HG03045 (cell line): ENCODE measurements around the gene PCDHGA8.
"Not testable (repeated sequence)": the region's sequence is repeated elsewhere in the genome, so short reads cannot be mapped to it uniquely, and the experiment has no call there.

ENCODE experiments used
- ATAC-seq: cut with Tn5 transposase; IDR thresholded peaks from one replicate; pipeline ENCODE4 v1.9.1; 2021; ENCODE audit warnings: mild to moderate bottlenecking, moderate library complexity; ENCODE audit not compliant: unreplicated experiment

Gene PCDHGA8

GRCh38 chr5:141369994-141370848 is 22.2 kb upstream of the PCDHGA8 start, which contains the start of gene PCDHGB3:
Gene PCDHGB3, plus strand, starts transcription at chr5:141370242. Its CDS starts 153 bp downstream, at chr5:141370395.
- ATAC-seq = peak; percentile 61

- ATAC-seq = no peak
These were observed 20.6 kb upstream of the PCDHGA8 start for GRCh38 chr5:141371572-141372475.

GRCh38 chr5:141373673-141374317 is 18.6 kb upstream of the PCDHGA8 start, which contains the start of gene PCDHGA6:
Gene PCDHGA6, plus strand, starts transcription at chr5:141373891. Its CDS starts 193 bp downstream, at chr5:141374084.
- no peak for ATAC-seq

- no peak for ATAC-seq
These were observed 17.8 kb upstream of the PCDHGA8 start for GRCh38 chr5:141374627-141375026.

GRCh38 chr5:141375444-141376155 is 16.8 kb upstream of the PCDHGA8 start:
- ATAC-seq = not testable (repeated sequence)

DNA sequence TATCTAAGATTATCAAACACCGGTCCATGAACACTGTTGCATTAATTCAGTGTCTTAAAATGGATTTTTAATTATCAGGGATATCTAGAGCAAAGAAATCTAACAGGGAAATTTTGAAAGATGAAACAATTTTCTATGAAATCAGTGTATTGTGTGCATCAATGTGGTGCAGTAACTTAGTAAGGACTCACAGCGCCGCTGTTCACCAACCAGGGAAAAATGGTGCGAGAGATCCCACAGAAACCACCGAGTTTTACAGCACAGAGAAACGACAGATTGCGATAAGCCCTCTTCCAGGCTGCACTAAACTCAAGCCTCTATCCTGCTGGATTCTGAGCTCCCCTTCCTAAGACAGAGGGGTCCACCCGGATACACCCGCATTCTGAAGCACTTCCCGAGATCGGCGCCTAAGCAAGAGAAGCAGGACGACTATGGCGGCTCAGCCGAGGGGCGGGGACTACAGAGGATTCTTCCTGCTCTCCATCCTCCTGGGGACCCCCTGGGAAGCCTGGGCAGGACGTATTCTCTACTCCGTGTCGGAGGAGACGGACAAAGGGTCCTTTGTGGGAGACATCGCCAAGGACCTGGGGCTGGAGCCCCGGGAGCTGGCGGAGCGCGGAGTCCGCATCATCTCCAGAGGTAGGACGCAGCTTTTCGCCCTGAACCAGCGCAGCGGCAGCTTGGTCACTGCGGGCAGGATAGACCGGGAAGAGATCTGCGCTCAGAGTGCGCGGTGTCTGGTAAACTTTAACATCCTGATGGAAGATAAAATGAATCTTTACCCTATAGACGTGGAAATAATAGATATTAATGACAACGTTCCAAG is 9.8 kb upstream of the PCDHGA8 start, which contains the start of gene PCDHGA7:
TSS of gene PCDHGA7 (plus strand) at position 274 of the 826 bp plus-strand sequence. CDS start at position 432, 158 bp downstream.
- no peak for ATAC-seq

DNA sequence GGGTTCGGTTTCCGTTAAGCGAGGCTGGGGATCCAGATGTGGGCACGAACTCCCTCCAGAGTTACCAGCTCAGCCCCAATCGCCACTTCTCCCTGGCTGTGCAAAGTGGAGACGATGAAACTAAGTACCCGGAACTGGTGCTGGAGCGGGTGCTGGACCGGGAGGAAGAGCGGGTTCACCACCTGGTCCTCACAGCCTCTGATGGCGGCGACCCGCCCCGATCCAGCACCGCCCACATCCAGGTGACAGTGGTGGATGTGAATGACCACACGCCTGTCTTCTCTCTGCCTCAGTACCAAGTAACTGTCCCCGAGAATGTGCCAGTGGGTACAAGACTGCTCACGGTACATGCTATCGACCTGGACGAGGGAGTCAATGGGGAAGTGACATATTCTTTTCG is 9.1 kb upstream of the PCDHGA8 start:
- ATAC-seq = no peak

DNA sequence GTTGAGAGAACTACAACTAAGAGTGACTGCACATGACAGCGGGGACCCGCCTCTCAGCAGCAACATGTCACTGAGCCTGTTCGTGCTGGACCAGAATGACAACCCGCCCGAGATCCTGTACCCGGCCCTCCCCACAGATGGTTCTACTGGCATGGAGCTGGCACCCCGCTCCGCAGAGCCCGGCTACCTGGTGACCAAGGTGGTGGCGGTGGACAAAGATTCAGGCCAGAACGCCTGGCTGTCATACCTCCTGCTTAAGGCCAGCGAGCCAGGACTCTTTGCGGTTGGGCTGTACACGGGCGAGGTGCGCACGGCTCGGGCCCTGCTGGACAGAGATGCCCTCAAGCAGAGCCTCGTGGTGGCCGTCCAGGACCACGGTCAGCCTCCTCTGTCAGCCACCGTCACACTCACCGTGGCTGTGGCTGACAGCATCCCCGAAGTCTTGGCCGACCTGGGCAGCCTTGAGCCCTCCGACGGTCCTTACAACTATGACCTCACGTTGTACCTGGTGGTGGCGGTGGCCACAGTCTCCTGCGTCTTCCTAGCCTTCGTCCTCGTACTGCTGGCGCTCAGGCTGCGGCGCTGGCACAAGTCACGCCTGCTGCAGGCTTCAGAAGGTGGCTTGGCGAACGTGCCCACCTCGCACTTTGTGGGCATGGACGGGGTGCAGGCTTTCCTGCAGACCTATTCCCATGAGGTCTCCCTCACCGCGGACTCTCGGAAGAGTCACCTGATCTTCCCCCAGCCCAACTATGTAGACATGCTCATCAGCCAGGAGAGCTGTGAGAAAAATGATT is 7.8 kb upstream of the PCDHGA8 start:
- ATAC-seq = no peak

DNA sequence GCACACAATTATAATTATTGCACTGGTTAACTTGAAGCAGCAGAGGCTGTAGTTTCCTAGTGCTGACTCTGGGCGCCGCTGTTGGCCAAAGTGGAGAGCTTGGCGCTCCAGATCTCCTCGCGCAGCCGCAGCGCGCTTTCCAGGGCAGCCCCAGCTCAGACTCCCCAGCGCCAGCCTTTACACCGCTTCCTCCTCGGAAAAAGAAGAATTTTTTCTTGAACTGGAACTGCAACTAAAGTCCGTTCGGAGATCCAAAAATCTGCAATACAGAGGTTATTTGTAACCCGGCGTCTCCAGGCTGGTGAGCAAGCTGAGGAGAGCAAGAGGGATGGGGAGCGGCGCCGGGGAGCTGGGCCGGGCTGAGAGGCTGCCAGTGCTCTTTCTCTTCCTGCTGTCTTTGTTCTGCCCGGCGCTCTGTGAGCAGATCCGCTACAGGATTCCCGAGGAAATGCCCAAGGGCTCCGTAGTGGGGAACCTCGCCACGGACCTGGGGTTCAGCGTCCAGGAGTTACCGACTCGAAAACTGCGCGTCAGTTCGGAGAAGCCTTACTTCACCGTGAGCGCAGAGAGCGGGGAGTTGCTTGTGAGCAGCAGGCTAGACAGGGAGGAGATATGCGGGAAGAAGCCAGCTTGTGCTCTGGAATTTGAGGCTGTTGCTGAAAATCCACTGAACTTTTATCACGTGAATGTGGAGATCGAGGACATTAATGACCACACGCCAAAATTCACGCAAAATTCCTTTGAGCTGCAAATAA is 4.7 kb upstream of the PCDHGA8 start, which contains the start of gene PCDHGB4:
TSS of gene PCDHGB4 (plus strand) at position 142 of the 755 bp plus-strand sequence. CDS start at position 329, 187 bp downstream.
- not testable (repeated sequence) for ATAC-seq

DNA sequence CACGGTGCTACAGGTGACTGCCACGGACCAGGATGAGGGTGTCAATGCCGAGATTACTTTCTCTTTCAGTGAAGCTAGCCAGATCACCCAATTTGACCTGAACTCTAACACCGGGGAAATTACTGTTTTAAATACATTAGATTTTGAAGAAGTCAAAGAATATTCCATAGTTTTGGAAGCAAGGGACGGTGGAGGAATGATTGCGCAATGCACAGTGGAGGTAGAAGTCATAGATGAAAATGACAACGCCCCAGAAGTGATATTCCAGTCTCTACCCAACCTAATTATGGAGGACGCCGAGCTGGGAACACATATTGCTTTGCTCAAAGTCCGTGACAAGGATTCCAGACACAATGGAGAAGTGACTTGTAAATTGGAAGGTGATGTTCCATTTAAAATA is 3.8 kb upstream of the PCDHGA8 start:
- no peak for ATAC-seq

DNA sequence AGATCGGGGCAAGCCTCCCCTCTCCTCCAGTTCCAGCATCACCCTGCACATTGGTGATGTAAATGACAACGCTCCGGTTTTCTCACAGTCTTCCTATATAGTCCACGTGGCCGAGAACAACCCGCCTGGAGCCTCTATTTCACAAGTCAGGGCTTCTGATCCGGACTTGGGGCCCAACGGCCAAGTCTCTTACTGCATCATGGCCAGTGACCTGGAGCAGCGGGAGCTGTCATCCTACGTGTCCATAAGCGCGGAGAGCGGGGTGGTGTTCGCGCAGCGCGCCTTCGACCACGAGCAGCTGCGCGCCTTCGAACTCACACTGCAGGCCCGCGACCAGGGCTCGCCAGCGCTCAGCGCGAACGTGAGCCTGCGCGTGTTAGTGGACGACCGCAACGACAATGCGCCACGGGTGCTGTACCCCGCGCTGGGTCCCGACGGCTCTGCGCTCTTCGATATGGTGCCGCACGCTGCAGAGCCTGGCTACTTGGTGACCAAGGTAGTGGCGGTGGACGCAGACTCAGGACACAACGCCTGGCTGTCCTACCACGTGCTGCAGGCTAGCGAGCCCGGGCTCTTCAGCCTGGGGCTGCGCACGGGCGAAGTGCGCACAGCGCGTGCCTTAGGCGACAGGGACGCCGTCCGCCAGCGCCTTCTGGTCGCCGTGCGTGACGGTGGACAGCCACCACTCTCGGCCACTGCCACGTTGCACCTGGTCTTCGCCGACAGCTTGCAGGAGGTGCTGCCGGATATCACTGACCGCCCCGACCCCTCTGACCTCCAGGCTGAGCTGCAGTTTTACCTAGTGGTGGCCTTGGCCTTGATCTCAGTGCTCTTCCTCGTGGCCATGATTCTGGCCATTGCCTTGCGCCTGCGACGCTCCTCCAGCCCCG is 3.0 kb upstream of the PCDHGA8 start:
- ATAC-seq = no peak

GRCh38 chr5:141393267-141393666 is 834 bp downstream of the PCDHGA8 start:
- no peak for ATAC-seq

GRCh38 chr5:141394401-141395187 is 2.2 kb downstream of the PCDHGA8 start:
- ATAC-seq = not testable (repeated sequence)

GRCh38 chr5:141397756-141398551 is 5.5 kb downstream of the PCDHGA8 start, which contains the start of gene PCDHGB5:
Gene PCDHGB5, plus strand, starts transcription at chr5:141397947. Its CDS starts 181 bp downstream, at chr5:141398128.
- ATAC-seq = peak; percentile 90

- ATAC-seq = no peak
These were observed 6.2 kb downstream of the PCDHGA8 start for GRCh38 chr5:141398608-141399007.
